ENCODE data around the gene PCYT2. TPM values are rescaled to one million over a fixed set of nuclear protein-coding genes. Genes with fewer than 3 reads are reported as not detected.
A peak's percentile ranks its signal among the peaks of the same experiment; 100 is the strongest.

The PCYT2 gene
- total RNA-seq, 1 donor from 2014 or later, result 21.2 TPM

GRCh38 chr17:81871387-81872230, 39.6 kb downstream of the PCYT2 start:
- peak; percentile 89 for DNase-seq (ENCODE audit: low spot score)

GRCh38 chr17:81870981-81871386, 40.2 kb downstream of the PCYT2 start, which contains the start of gene ARHGDIA:
ARHGDIA (minus strand) TSS chr17:81871337; CDS start chr17:81869930, 1,407 bp downstream.
- no peak for DNase-seq (ENCODE audit: low spot score)

DNA sequence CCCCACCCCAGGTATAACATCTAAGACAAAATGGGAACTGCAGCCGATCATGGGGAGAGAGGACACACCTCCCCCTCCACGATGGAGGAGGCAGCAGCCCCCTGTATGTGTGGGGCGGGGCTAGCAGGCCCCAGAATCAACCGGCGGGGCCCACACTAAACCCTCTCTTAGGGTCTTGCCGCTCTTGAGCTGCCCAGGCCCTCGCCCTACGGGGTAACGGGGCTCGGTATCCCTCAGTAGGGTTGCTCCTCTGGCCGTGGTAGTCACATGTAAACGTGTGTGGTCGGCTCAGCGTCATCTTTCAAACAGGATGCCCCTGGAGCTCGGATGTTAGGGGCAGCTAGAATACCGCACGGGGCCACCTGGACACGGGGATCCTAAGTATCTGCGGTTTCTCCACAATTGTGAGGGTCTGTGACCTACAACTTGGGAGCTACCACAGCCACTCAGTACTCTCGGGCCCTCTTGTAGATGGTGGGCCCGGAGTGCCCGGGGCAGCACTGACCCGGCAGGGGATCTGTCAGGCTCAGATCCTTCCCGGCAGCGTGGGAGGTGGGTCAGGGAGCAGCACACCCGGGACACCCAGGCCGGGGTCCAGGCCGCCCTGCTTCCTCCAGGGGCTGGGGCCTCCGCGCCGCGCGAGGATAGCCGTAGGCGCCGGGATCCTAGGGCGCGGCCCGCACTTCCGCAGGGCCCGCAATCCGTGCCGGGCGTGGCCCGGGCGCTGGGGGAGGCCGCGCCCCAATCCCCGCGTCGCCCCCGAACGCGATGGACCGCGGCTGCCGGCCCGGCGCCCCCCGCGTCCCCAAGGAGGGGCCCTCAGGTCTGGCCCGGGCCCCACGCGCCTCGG, 40.8 kb downstream of the PCYT2 start:
- DNase-seq (ENCODE audit: low spot score), result peak; percentile 52

GRCh38 chr17:81869221-81870130, 41.7 kb downstream of the PCYT2 start:
- peak; percentile 44 for DNase-seq (ENCODE audit: low spot score)

GRCh38 chr17:81868674-81869220, 42.5 kb downstream of the PCYT2 start:
- DNase-seq (ENCODE audit: low spot score), result peak; percentile 87

- DNase-seq (ENCODE audit: low spot score), result peak; percentile 20
Observed at GRCh38 chr17:81867991-81868673, 43.1 kb downstream of the PCYT2 start.

- DNase-seq (ENCODE audit: low spot score), result peak; percentile 79
Observed at GRCh38 chr17:81867170-81867990, 43.8 kb downstream of the PCYT2 start.

DNA sequence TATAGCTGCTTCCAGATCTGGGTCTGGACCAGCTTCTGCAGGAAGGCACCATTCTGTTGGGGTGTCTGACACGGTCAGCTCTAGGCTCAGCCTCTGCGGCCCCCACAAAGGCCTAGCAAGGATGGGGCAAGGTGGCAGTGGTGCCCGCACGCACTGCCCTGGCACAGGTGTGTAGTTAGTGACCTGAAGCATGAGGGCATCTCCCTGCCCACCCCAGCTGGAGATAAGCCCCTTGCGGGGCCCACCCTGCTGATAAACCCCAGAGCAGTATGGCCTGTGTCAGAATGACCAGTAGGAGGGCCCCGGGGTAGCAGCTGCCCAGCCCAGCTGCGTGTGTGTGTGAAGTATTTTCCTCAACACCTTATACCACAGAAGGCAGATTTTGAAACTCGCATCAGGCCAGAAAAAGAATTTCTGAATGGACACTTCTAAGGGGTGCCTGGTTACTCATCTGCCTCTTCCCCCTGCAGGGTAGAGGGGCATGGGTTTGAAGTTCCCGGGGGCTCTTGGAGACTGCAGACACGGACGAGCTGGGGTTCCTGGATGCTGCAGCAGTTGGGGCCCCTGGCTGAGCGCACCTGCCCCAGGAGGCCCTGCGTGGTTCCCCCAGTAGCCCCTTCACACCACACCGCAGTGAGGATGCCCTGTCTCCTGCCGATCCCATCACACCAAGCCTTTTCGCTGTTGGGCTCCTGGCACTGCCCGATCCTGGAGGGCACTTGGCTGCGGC, 44.6 kb downstream of the PCYT2 start:
- DNase-seq (ENCODE audit: low spot score), result peak; percentile 33

DNA sequence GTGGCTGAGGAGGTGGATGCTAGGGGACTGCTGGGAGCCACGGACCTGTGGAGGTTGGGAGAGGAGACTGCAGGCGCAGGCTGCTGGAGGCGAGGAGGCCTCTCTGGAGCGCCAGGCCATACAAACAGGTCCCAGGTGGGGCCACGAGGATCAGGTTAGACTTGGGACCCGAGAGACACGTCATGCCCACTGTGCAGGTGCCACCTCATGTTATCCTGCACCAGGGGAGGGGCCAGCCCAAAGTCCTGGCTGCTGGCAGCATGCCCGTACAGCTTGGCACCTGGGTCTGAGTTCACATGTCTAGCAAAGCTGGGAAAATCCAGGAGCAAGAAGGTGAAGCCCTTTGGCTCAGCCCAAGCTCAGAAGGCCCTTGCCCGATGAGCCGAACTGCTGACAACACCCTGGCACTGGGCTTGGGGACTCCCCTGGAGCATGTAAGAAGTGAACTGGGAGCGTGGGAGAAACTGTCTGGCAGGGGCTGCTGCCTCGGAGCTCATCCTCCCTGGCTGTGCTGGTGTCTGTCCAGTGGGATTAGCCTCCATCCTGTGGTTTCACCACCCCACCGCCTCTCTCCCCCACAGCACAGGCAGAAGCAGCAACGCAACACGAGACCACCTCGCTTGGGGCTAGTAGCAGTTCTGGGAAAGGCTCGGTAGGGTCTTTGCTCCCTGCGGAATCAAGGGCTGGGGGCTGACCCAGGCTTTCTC, 45.3 kb downstream of the PCYT2 start:
- DNase-seq (ENCODE audit: low spot score), result peak; percentile 51

DNA sequence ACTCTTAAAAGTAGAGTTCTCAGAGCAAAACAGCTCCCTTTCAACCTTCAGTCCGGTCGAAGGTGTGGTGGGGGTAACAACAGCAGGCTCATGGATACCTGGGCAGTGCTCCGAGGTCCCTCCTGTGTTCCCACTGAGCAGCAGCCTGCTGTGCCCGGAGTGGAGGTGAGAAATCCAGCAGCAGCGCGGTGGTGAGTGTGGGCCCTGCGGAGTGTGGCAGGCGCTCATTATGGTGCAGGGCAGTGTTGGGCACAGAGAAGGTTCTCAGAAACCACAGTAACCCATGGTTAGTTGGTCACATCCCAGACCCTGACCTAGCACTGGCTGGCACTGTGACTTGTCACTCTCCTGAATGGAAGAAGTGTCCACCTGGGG, 45.9 kb downstream of the PCYT2 start:
- DNase-seq (ENCODE audit: low spot score), result no peak

- no peak for DNase-seq (ENCODE audit: low spot score)
Observed at GRCh38 chr17:81863833-81864768, 47.1 kb downstream of the PCYT2 start.

DNA sequence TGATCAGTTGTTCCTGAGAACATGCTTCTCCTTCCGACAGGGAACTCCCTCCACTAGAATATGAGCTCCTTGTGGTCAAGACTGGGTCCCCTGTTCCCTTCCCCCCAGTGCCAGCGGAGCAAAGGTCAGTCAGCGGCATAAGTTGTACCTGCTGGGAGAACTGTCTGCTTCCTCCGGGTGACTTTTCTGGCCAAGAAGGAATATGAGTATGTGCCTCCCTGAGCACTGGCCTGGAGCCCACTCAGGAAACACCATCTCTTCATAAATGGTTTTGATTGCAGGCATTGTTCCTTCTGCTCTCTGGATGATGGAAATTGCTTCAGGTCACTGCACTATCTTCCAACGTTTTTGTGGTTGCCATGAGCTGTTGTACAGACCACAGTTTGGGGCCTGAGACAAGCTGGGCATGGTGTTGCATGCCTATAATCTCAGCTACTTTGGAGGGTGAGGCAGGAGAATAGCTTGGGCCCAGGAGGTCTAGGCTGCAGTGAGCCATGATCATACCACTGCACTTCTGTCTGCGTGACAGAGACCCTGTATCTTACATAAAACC, 48.0 kb downstream of the PCYT2 start:
- DNase-seq (ENCODE audit: low spot score), result no peak

DNA sequence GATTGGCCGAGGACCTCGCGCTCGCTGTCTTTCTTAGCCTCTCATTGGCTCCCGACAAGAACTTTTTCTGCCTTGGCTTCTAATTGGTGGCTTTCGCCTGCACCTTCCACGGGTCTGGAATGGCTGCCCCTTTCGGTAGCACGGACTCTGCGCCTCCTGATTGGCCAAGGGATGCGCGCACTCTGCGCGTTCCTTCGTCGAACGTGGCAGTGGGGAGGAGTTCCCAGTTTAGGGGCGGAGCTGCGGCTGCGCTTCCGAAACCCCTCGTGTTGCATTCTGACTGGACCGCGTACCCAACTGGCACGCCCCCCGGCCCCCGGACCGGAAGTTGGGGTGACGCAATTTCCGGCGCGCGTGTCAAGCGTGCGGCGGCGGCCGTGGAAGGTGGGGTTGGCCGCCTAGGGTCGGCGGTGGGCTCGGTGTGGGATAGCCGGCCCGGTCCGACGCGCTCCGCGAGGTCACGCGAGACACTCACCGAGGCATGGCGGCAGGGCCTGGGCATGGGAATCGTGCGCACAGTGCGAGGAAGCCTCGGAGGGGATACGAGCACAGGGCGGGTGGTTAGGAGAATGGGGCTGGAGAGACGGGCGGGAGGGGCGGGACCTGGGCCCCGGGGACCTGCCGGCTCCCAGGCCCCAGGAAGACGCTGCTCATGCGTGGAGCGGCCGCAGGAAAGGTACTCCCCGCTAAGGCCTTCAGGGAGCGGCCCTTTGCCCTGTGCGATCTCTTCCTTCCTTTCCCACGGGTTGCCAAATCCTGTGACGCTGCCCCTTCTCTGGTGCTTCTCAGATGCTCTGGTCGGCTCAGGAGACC, 50.2 kb downstream of the PCYT2 start:
- peak; percentile 100 for DNase-seq (ENCODE audit: low spot score)

- DNase-seq (ENCODE audit: low spot score), result no peak
Observed at GRCh38 chr17:81859906-81860755, 51.1 kb downstream of the PCYT2 start, which contains the start of gene P4HB. P4HB (minus strand) TSS chr17:81860535; CDS start chr17:81860471, 64 bp downstream.

Data from umbilical cord (tissue), 2 donors.